Measurements from ENCODE around the gene MAP2K5.

The MAP2K5 gene

DNA sequence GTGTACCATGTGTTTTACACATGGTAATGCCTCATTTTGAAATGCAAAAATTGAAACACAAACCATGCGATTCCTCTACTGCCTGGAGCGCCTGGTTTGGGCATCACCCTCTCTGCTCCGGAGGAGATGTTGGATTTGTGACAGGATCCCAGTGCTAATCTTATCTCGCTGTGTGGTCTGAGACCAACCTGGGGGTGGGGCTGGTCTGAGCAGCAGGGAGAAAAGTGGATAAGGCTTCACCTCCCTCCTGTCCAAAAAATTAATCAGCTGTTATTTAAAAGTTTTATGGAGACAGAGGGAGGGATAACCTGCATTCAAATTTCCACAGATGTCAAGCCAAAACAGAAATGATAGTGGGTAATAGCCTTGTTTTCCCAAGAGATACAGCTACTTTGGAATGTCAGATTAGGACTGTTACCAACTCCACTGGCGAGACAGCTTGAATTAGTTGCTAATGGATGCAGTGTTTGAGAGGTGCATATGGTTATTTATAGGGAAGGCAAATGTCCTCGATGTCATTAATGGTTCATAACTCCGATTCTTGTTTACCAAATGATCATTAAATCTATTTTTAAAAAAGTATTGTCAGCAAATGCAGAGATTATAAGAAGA lies 228.8 kb downstream of the MAP2K5 start (continued):
- no peak for TF ChIP-seq ZBTB20 (tag by site-specific recombination; IDR thresholded peaks at IDR 0.05)
- no peak for TF ChIP-seq ZNF571 (tag by site-specific recombination; IDR thresholded peaks at IDR 0.05)
- TF ChIP-seq ZNF555 (tag by site-specific recombination; conservative IDR thresholded peaks at IDR 0.05): no peak
- TF ChIP-seq ZNF394 (tag by site-specific recombination; IDR thresholded peaks at IDR 0.05; ENCODE audit: borderline replicate concordance): no peak
- TF ChIP-seq ZNF354C (tag by site-specific recombination; IDR thresholded peaks at IDR 0.05; ENCODE audit: borderline replicate concordance, low read depth): no peak
- peak; percentile 69; the same call in 1 of the 2 replicates for TF ChIP-seq ZNF561 (tag by site-specific recombination; IDR thresholded peaks at IDR 0.05; ENCODE audit: borderline replicate concordance)
- TF ChIP-seq ZNF514 (tag by site-specific recombination; IDR thresholded peaks at IDR 0.05): no peak
- TF ChIP-seq ZNF48 (tag by site-specific recombination; IDR thresholded peaks at IDR 0.05): no peak
- TF ChIP-seq, protein P1, sequence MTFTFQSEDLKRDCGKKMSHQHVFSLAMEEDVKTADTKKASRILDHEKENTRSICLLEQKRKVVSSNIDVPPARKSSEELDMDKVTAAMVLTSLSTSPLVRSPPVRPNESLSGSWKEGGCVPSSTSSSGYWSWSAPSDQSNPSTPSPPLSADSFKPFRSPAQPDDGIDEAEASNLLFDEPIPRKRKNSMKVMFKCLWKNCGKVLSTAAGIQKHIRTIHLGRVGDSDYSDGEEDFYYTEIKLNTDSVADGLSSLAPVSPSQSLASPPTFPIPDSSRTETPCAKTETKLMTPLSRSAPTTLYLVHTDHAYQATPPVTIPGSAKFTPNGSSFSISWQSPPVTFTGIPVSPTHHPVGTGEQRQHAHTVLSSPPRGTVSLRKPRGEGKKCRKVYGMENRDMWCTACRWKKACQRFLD (tag by site-specific recombination; IDR thresholded peaks at IDR 0.05): no peak
- TF ChIP-seq, protein P2, sequence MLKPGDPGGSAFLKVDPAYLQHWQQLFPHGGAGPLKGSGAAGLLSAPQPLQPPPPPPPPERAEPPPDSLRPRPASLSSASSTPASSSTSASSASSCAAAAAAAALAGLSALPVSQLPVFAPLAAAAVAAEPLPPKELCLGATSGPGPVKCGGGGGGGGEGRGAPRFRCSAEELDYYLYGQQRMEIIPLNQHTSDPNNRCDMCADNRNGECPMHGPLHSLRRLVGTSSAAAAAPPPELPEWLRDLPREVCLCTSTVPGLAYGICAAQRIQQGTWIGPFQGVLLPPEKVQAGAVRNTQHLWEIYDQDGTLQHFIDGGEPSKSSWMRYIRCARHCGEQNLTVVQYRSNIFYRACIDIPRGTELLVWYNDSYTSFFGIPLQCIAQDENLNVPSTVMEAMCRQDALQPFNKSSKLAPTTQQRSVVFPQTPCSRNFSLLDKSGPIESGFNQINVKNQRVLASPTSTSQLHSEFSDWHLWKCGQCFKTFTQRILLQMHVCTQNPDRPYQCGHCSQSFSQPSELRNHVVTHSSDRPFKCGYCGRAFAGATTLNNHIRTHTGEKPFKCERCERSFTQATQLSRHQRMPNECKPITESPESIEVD (tag by site-specific recombination; IDR thresholded peaks at IDR 0.05): no peak
- no peak for TF ChIP-seq ZNF350 (tag by site-specific recombination; IDR thresholded peaks at IDR 0.05)
- no peak for TF ChIP-seq GLIS2 (tag by site-specific recombination; IDR thresholded peaks at IDR 0.05)
- no peak for TF ChIP-seq ZNF76 (tag by site-specific recombination; IDR thresholded peaks at IDR 0.05; ENCODE audit: borderline replicate concordance, low read depth)
- peak; percentile 82 for TF ChIP-seq ZBTB17 (tag by site-specific recombination; IDR thresholded peaks at IDR 0.05)
- no peak for TF ChIP-seq ZNF707 (tag by site-specific recombination; IDR thresholded peaks at IDR 0.05)
- TF ChIP-seq GLI4 (tag by site-specific recombination; IDR thresholded peaks at IDR 0.05): no peak
- TF ChIP-seq ZNF174 (tag by site-specific recombination; IDR thresholded peaks at IDR 0.05): no peak
- no peak for TF ChIP-seq MEIS1 (CRISPR knock-in tag; IDR thresholded peaks at IDR 0.05; ENCODE audit: borderline replicate concordance)
- no peak for TF ChIP-seq TRIM28 (IDR thresholded peaks at IDR 0.05; ENCODE audit: borderline replicate concordance, low read length)
- TF ChIP-seq ZNF223 (tag by site-specific recombination; IDR thresholded peaks at IDR 0.05): no peak
- no peak for TF ChIP-seq ZNF747 (tag by site-specific recombination; IDR thresholded peaks at IDR 0.05)
- TF ChIP-seq ZNF19 (tag by site-specific recombination; IDR thresholded peaks at IDR 0.05; ENCODE audit: low read depth): no peak
- TF ChIP-seq ZFHX2 (tag by site-specific recombination; conservative IDR thresholded peaks at IDR 0.05): no peak
- TF ChIP-seq ZNF423 (tag by site-specific recombination; IDR thresholded peaks at IDR 0.05): no peak
- TF ChIP-seq, protein P3, sequence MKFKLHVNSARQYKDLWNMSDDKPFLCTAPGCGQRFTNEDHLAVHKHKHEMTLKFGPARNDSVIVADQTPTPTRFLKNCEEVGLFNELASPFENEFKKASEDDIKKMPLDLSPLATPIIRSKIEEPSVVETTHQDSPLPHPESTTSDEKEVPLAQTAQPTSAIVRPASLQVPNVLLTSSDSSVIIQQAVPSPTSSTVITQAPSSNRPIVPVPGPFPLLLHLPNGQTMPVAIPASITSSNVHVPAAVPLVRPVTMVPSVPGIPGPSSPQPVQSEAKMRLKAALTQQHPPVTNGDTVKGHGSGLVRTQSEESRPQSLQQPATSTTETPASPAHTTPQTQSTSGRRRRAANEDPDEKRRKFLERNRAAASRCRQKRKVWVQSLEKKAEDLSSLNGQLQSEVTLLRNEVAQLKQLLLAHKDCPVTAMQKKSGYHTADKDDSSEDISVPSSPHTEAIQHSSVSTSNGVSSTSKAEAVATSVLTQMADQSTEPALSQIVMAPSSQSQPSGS (tag by site-specific recombination; IDR thresholded peaks at IDR 0.05; ENCODE audit: low read depth): no peak
- TF ChIP-seq ZFP3 (tag by site-specific recombination; IDR thresholded peaks at IDR 0.05; ENCODE audit: low read depth): no peak
- TF ChIP-seq, protein P4, sequence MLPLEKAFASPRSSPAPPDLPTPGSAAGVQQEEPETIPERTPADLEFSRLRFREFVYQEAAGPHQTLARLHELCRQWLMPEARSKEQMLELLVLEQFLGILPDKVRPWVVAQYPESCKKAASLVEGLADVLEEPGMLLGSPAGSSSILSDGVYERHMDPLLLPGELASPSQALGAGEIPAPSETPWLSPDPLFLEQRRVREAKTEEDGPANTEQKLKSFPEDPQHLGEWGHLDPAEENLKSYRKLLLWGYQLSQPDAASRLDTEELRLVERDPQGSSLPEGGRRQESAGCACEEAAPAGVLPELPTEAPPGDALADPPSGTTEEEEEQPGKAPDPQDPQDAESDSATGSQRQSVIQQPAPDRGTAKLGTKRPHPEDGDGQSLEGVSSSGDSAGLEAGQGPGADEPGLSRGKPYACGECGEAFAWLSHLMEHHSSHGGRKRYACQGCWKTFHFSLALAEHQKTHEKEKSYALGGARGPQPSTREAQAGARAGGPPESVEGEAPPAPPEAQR (tag by site-specific recombination; IDR thresholded peaks at IDR 0.05): no peak
- TF ChIP-seq ZEB2 (tag by site-specific recombination; IDR thresholded peaks at IDR 0.05): 0 out of 2 replicates have a peak, but pooled peaks have one; percentile 20
- TF ChIP-seq ZNF544 (tag by site-specific recombination; IDR thresholded peaks at IDR 0.05): no peak
- TF ChIP-seq YY2 (tag by site-specific recombination; IDR thresholded peaks at IDR 0.05): no peak
- TF ChIP-seq ZSCAN16 (tag by site-specific recombination; IDR thresholded peaks at IDR 0.05): no peak; the same call in 1 of the 2 replicates
- TF ChIP-seq ZXDB (tag by site-specific recombination; IDR thresholded peaks at IDR 0.05): peak; percentile 77
- TF ChIP-seq, protein P5, sequence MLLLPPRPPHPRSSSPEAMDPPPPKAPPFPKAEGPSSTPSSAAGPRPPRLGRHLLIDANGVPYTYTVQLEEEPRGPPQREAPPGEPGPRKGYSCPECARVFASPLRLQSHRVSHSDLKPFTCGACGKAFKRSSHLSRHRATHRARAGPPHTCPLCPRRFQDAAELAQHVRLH (tag by site-specific recombination; IDR thresholded peaks at IDR 0.05): peak; percentile 62; the same call in 1 of the 2 replicates
- peak; percentile 34; the same call in 1 of the 2 replicates for TF ChIP-seq ZIC2 (tag by site-specific recombination; IDR thresholded peaks at IDR 0.05)
- TF ChIP-seq KLF9 (tag by site-specific recombination; IDR thresholded peaks at IDR 0.05; ENCODE audit: low read depth): no peak
- TF ChIP-seq ZNF140 (tag by site-specific recombination; IDR thresholded peaks at IDR 0.05): no peak
- TF ChIP-seq ZNF549 (tag by site-specific recombination; IDR thresholded peaks at IDR 0.05): no peak
- TF ChIP-seq ZNF670 (tag by site-specific recombination; IDR thresholded peaks at IDR 0.05; ENCODE audit: low read depth): no peak
